Sigmoid colon (tissue), 7 donors: Measurements from ENCODE around the gene ZER1. TPM values are rescaled to one million over a fixed set of nuclear protein-coding genes. Genes with fewer than 3 reads are reported as not detected.

Experiments
- DNase-seq: peaks from one replicate; pipeline ENCODE4 v3.0.0-alpha.2; 2019
- H3K27ac ChIP-seq, 4 donors: fragments of 200-600 bp; sonication (generic); one replicate each; pipeline ENCODE4 v1.5.1; 2016 to 2019; ENCODE audit warnings: mild to moderate bottlenecking in 1 of 4
- H3K27me3 ChIP-seq, 3 donors: fragments of 200-600 bp; sonication (generic); one replicate each; pipeline ENCODE4 v1.5.1; 2019; ENCODE audit warnings: mild to moderate bottlenecking in 1 of 3
- H3K36me3 ChIP-seq, 4 donors: fragments of 200-600 bp; sonication (generic); one replicate each; pipeline ENCODE4 v1.5.1; 2016 to 2019
- H3K4me1 ChIP-seq, 4 donors: fragments of 200-600 bp; sonication (generic); one replicate each; pipeline ENCODE4 v1.5.1; 2017 to 2019
- H3K4me3 ChIP-seq, 4 donors: fragments of 200-600 bp; sonication (generic); one replicate each; pipeline ENCODE4 v1.5.1; 2017 to 2019; ENCODE audit warnings: mild to moderate bottlenecking in 2 of 4, moderate library complexity in 1 of 4
- H3K9me3 ChIP-seq, 4 donors: fragments of 200-600 bp in 3 of 4; sonication (generic) in 3 of 4; one replicate each; pipeline versions ENCODE4 v1.5.1 to v1.6.1; 2013 to 2019
- CTCF ChIP-seq, 4 experiments: fragments of 450-650 bp in 3 of 4; fragments of 200-600 bp in 1 of 4; IDR thresholded peaks; one replicate each; pipeline ENCODE4 v1.5.1; 2016 to 2019; ENCODE audit warnings: antibody characterized with exemption in 4 of 4, mild to moderate bottlenecking in 3 of 4, moderate library complexity in 2 of 4
- EP300 ChIP-seq, 4 donors: sonication (generic); formaldehyde crosslinking; IDR thresholded peaks; one replicate each; pipeline ENCODE4 v1.6.1; 2017; ENCODE audit warnings: antibody characterized with exemption in 4 of 4
- POLR2A ChIP-seq, 2 donors: fragments of 450-650 bp; IDR thresholded peaks; one replicate each; pipeline ENCODE4 v1.6.1; 2016; ENCODE audit warnings: antibody characterized with exemption in 2 of 2, mild to moderate bottlenecking in 2 of 2, moderate library complexity in 2 of 2
- POLR2AphosphoS5 ChIP-seq, 4 donors: sonication (generic); formaldehyde crosslinking; IDR thresholded peaks; one replicate each; pipeline ENCODE4 v1.6.1; 2017; ENCODE audit warnings: antibody characterized with exemption in 4 of 4
- WGBS, 2 donors: extraction: QIAGEN DNeasy Blood & Tissue Kit; methylation state at CpG; one replicate each; pipeline ENCODE4 v1.1.7; 2013; 5-methylcytosine and 5-hydroxymethylcytosine counted together
- intact Hi-C: fragments of 100-400 bp; cut with DNase I; formaldehyde crosslinking; loops from one replicate; pipeline ENCODE4 v1.15.1; 2023
- polyA plus RNA-seq, 3 donors: library from polyadenylated mRNA; stranded (reverse); fragments of 200-250 nt; gene quantifications; one replicate each; pipeline ENCODE4 v1.2.3, GENCODE V29; 2013
- total RNA-seq, 4 donors: library from RNA; depleted of rRNA; stranded (reverse); fragments of >200 nt; gene quantifications; one replicate each; pipeline ENCODE4 v1.1.0, GENCODE V29; 2016
- donor health status: healthy with polysubstance abuse.
- donor health status: Bipolar disorder and iron deficiency.
- donor health status: healthy.

ZER1 gene
- total and polyA plus RNA-seq, 7 donors, result 30.0 to 65.4 (median 41.6) TPM

DNA sequence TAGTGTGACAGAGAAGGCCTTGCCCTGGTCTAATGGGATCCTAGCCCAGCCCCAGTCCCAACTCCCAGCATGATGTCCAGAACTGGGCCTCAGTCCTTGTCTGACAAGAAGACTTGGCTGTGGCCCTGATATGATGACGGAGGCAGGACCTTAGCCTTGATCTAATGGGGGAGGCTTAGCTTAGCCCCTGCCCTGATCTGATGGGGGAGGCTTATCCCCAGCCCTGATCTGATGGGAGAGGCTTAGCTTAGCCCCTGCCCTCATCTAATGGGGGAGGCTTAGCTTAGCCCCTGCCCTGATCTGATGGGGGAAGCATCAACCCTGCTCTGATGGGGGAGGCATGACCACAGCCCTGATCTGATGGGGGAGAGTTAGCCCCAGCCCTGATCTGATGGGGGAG is 65.7 kb downstream of the ZER1 start:
- H3K4me3 ChIP-seq, result no peak overlapping the region
- WGBS, 2 donors, result 96 to 98% methylated on average over 1 of the region's 1 CpG
- TF ChIP-seq EP300 (IDR thresholded peaks at IDR 0.05) (no peak), CTCF (IDR thresholded peaks at IDR 0.05) (no peak), POLR2A (IDR thresholded peaks at IDR 0.05) (no peak), POLR2AphosphoS5 (IDR thresholded peaks at IDR 0.05) (no peak)
- peak; percentile 47 for DNase-seq
- H3K4me1 ChIP-seq, result peaks cover 0 to 19% (median 11%) of the 10 kb centered on the region in 4 donors
- no peaks in the 10 kb centered on the region for H3K9me3 ChIP-seq
- no peaks in the 10 kb centered on the region for H3K27me3 ChIP-seq
- no peak overlapping the region for H3K27ac ChIP-seq
- intact Hi-C loops, result no loop called here
- no peaks in the 10 kb centered on the region for H3K36me3 ChIP-seq

GRCh38 chr9:128705051-128705965 is 66.4 kb downstream of the ZER1 start:
- Histone ChIP-seq H3K27ac (no peak overlapping the region), H3K27me3 (no peaks in the 10 kb centered on the region), H3K4me1 (peaks cover 0 to 19% (median 11%) of the 10 kb centered on the region in 4 donors), H3K9me3 (no peaks in the 10 kb centered on the region), H3K36me3 (no peaks in the 10 kb centered on the region), H3K4me3 (no peak overlapping the region)
- peak; percentile 50 for DNase-seq
- intact Hi-C loops, result no loop called here
- WGBS, 2 donors, result 90 to 92% methylated on average over 36 of the region's 36 CpGs
- TF ChIP-seq POLR2A (IDR thresholded peaks at IDR 0.05) (no peak), POLR2AphosphoS5 (IDR thresholded peaks at IDR 0.05) (no peak), EP300 (IDR thresholded peaks at IDR 0.05) (no peak), CTCF (IDR thresholded peaks at IDR 0.05) (no peak)

GRCh38 chr9:128704356-128704670 is 67.4 kb downstream of the ZER1 start:
- 91 to 94% methylated on average over 5 of the region's 5 CpGs for whole genome bisulfite sequencing, 2 donors
- H3K27ac ChIP-seq, result peak overlapping the region in 3 of 4 donors; percentile 74 to 84 (median 78)
- H3K36me3 ChIP-seq, result no peaks in the 10 kb centered on the region
- intact Hi-C loops, result loop anchor here (5.0 kb wide), 3 partner anchors 47 to 147 kb away; partner anchors contain the start of genes DYNC2I2 and TBC1D13
- H3K4me3 ChIP-seq, result no peak overlapping the region
- no peaks in the 10 kb centered on the region for H3K9me3 ChIP-seq
- H3K4me1 ChIP-seq, result peaks cover 0 to 19% (median 11%) of the 10 kb centered on the region in 4 donors
- DNase-seq, result peak; percentile 46
- no peak for TF ChIP-seq CTCF (IDR thresholded peaks at IDR 0.05)
- TF ChIP-seq POLR2A (IDR thresholded peaks at IDR 0.05), result no peak
- no peak for TF ChIP-seq POLR2AphosphoS5 (IDR thresholded peaks at IDR 0.05)
- TF ChIP-seq EP300 (IDR thresholded peaks at IDR 0.05), result no peak
- no peaks in the 10 kb centered on the region for H3K27me3 ChIP-seq

GRCh38 chr9:128703616-128704355 is 67.9 kb downstream of the ZER1 start:
- intact Hi-C loops, result loop anchor here (5.0 kb wide), 3 partner anchors 46 to 146 kb away; partner anchors contain the start of genes DYNC2I2 and TBC1D13
- H3K4me3 ChIP-seq, result peak overlapping the region; percentile 65 to 82 (median 76)
- peak overlapping the region; percentile 69 to 84 (median 76) for H3K27ac ChIP-seq
- H3K9me3 ChIP-seq, result no peaks in the 10 kb centered on the region
- H3K27me3 ChIP-seq, result no peaks in the 10 kb centered on the region
- H3K4me1 ChIP-seq, result peaks cover 0 to 19% (median 11%) of the 10 kb centered on the region in 4 donors
- peak; percentile 68 for DNase-seq
- H3K36me3 ChIP-seq, result no peaks in the 10 kb centered on the region
- no peak for TF ChIP-seq CTCF (IDR thresholded peaks at IDR 0.05)
- no peak for TF ChIP-seq EP300 (IDR thresholded peaks at IDR 0.05)
- TF ChIP-seq POLR2A (IDR thresholded peaks at IDR 0.05), result no peak
- no peak for TF ChIP-seq POLR2AphosphoS5 (IDR thresholded peaks at IDR 0.05)
- 84% methylated on average over 31 of the region's 31 CpGs for WGBS, 2 donors
